A549 (cell line): ENCODE data around the gene CCDC187. TPM values are rescaled to one million over a fixed set of nuclear protein-coding genes. Genes with fewer than 3 reads are reported as not detected.

Experiments
- ATAC-seq, 2 experiments: fragments of 200-7000 bp in 1 of 2; fragments of >200 bp in 1 of 2; cut with Nextera tagmentation in 1 of 2; cut with Tn5 transposase in 1 of 2; 3 replicates each; pipeline versions ENCODE4 v1.8.0 to v1.9.1; 2018 to 2020; ENCODE audit warnings: mild to moderate bottlenecking in 1 of 2, moderate library complexity in 1 of 2
- CTCF ChIA-PET: fragments of 300-600 bp; sonication (Branson Sonifier 250); formaldehyde crosslinking; extraction: SDS; loops from one replicate; lab custom pipeline; 2021; ENCODE audit warnings: antibody characterized with exemption, inconsistent platforms; lab: Yijun Ruan, JAX
- POLR2A ChIA-PET: fragments of 350-600 bp; formaldehyde crosslinking; extraction: SDS; loops from one replicate; lab custom pipeline; 2021; ENCODE audit warnings: antibody characterized with exemption, inconsistent platforms; lab: Yijun Ruan, JAX
- DNase-seq, 2 experiments: peaks; one replicate each; pipeline versions ENCODE4 v3.0.0 to v3.0.0-alpha.2; 2011 to 2016; ENCODE audit warnings: low read depth in 1 of 2, low spot score in 1 of 2
- FAIRE-seq: peaks from 2 replicates; lab custom pipeline; 2011; peaks lifted over from hg19 to GRCh38; lab: Jason Lieb, UNC
- H3K27ac ChIP-seq, 2 experiments: fragments of >200 bp; sonication (Bioruptor Twin); formaldehyde crosslinking; 3 replicates each; pipeline ENCODE4 v1.5.1; 2016 to 2017
- H3K4me1 ChIP-seq: fragments of >200 bp; sonication (Bioruptor Twin); formaldehyde crosslinking; 3 replicates; pipeline ENCODE4 v1.6.1; 2016
- H3K4me2 ChIP-seq: fragments of >200 bp; sonication (Bioruptor Twin); formaldehyde crosslinking; 3 replicates; pipeline ENCODE4 v1.6.1; 2016
- H3K4me3 ChIP-seq: fragments of >200 bp; sonication (Bioruptor Twin); formaldehyde crosslinking; 3 replicates; pipeline ENCODE4 v1.5.1; 2016
- H3K9me3 ChIP-seq: fragments of >200 bp; sonication (Bioruptor Twin); formaldehyde crosslinking; 3 replicates; pipeline ENCODE4 v1.6.1; 2016
- CBX2 ChIP-seq: fragments of 200-600 bp; sonication (generic); IDR thresholded peaks from 2 replicates; pipeline ENCODE4 v1.6.1; 2016; ENCODE audit warnings: low read depth, mild to moderate bottlenecking, borderline replicate concordance
- CHD4 ChIP-seq: fragments of 200-600 bp; sonication (generic); IDR thresholded peaks from 2 replicates; pipeline ENCODE4 v1.6.1; 2016; ENCODE audit warnings: antibody characterized with exemption, mild to moderate bottlenecking, borderline replicate concordance
- CTCF ChIP-seq: fragments of >200 bp; sonication (Bioruptor Twin); formaldehyde crosslinking; IDR thresholded peaks from 3 replicates; pipeline ENCODE4 v1.5.1; 2016
- ELK1 ChIP-seq: fragments of 150-350 bp; IDR thresholded peaks from 2 replicates; pipeline ENCODE4 v1.6.1; 2014; ENCODE audit warnings: low read depth, mild to moderate bottlenecking, low read length
- HES2 ChIP-seq: fragments of >200 bp; sonication (Bioruptor Twin); formaldehyde crosslinking; IDR thresholded peaks from 2 replicates; pipeline ENCODE4 v1.6.1; 2016
- JUN ChIP-seq, 2 experiments: fragments of >200 bp; sonication (Bioruptor Twin); formaldehyde crosslinking; IDR thresholded peaks; 2 replicates in 1 of 2; 3 replicates in 1 of 2; pipeline ENCODE4 v1.6.1; 2016 to 2017
- MAFK ChIP-seq: fragments of 450-650 bp; IDR thresholded peaks from 2 replicates; pipeline ENCODE4 v1.6.1; 2014; ENCODE audit not compliant: partially characterized antibody
- PBX3 ChIP-seq: IDR thresholded peaks from 2 replicates; pipeline ENCODE4 v1.6.1; 2012
- RARB ChIP-seq: fragments of 250-450 bp; sonication (Bioruptor Pico); IDR thresholded peaks from 2 replicates; pipeline ENCODE4 v1.8.0; 2021; ENCODE audit warnings: mild to moderate bottlenecking, moderate library complexity
- REST ChIP-seq: fragments of 200-600 bp; sonication (generic); IDR thresholded peaks from 2 replicates; pipeline ENCODE4 v1.6.1; 2016; ENCODE audit warnings: antibody characterized with exemption, mild to moderate bottlenecking, moderate library complexity
- RNF2 ChIP-seq: fragments of 200-600 bp; sonication (generic); IDR thresholded peaks from 2 replicates; pipeline ENCODE4 v1.6.1; 2016; ENCODE audit warnings: low read depth, mild to moderate bottlenecking, antibody characterized with exemption, moderate library complexity, borderline replicate concordance
- TFCP2L1 ChIP-seq: fragments of 250-450 bp; sonication (Bioruptor Pico); IDR thresholded peaks from 2 replicates; pipeline ENCODE4 v1.5.0; 2021; ENCODE audit warnings: mild to moderate bottlenecking
- ZC3H11A ChIP-seq: fragments of 450-650 bp; IDR thresholded peaks from 2 replicates; pipeline ENCODE4 v1.6.1; 2014; ENCODE audit warnings: antibody characterized with exemption, mild to moderate bottlenecking
- ZFP36 ChIP-seq: fragments of 450-650 bp; IDR thresholded peaks from 2 replicates; pipeline ENCODE4 v1.6.1; 2014; ENCODE audit warnings: borderline replicate concordance; ENCODE audit not compliant: partially characterized antibody
- ZNF302 ChIP-seq: fragments of 250-450 bp; sonication (Bioruptor Pico); IDR thresholded peaks from 2 replicates; pipeline ENCODE4 v1.9.0; 2021; ENCODE audit warnings: inconsistent platforms, mild to moderate bottlenecking, moderate library complexity
- WGBS: methylation state at CpG from one replicate; pipeline ENCODE4 v1.1.6; 2017; ENCODE audit errors: missing lambda C conversion rate; 5-methylcytosine and 5-hydroxymethylcytosine counted together
- polyA plus RNA-seq, 4 experiments: library from polyadenylated mRNA; depleted of rRNA in 3 of 4; stranded (reverse); fragments of >200 nt; fragmentation: RNase III in 1 of 4; extraction: RNeasy Plus Mini Kit Qiagen cat#74134 plus additional on column Dnase treatment in 1 of 4; gene quantifications; 2 replicates in 3 of 4; 3 replicates in 1 of 4; pipeline ENCODE4 v1.2.3, GENCODE V29; 2011 to 2017

Gene CCDC187
- polyA plus RNA-seq, 2 of the 4 experiments (the other 2 are of a cell fraction), result under 0.01 TPM; not detected in 1

- Histone ChIP-seq H3K9me3 (no peaks in the 10 kb centered on the region), H3K4me1 (no peaks in the 10 kb centered on the region), H3K4me2 (no peak overlapping the region), H3K27ac (no peak overlapping the region), H3K4me3 (no peak overlapping the region)
- ATAC-seq (no peak), DNase-seq (no peak), FAIRE-seq (no peak)
- TF ChIP-seq ELK1 (no peak), REST (no peak), JUN (IDR thresholded peaks at IDR 0.05) (no peak), CBX2 (no peak), PBX3 (no peak), RARB (no peak)
- POLR2A ChIA-PET, result no interaction called here
- 74% methylated on average over 7 of the region's 16 CpGs for WGBS
- CTCF ChIA-PET, result interaction anchor here (1.0 to 2.3 kb wide), 6 partner anchors 13 to 159 kb away, joined by 3 to 17 read pairs (median 4); no protein-coding TSS in a partner anchor
Measured at GRCh38 chr9:136296434-136297015, 7.4 kb downstream of the CCDC187 start.

GRCh38 chr9:136295542-136296433, 8.1 kb downstream of the CCDC187 start:
- Histone ChIP-seq H3K4me1 (no peaks in the 10 kb centered on the region), H3K27ac (no peak overlapping the region), H3K9me3 (no peaks in the 10 kb centered on the region)
- CTCF ChIA-PET, result interaction anchor here (1.0 to 2.3 kb wide), 6 partner anchors 12 to 158 kb away, joined by 3 to 17 read pairs (median 4); no protein-coding TSS in a partner anchor
- no peak for ATAC-seq
- FAIRE-seq, result no peak
- POLR2A ChIA-PET, result no interaction called here
- WGBS, result 64% methylated on average over 34 of the region's 37 CpGs
- TF ChIP-seq TFCP2L1 (CRISPR knock-in tag) (no peak), MAFK (peak; percentile 36)
- TF ChIP-seq, all 56 proteins: peak for 1
- no peak for DNase-seq
- Histone ChIP-seq H3K4me3 (no peak overlapping the region), H3K4me2 (no peak overlapping the region)

- H3K4me2 ChIP-seq, result no peak overlapping the region
- WGBS, result 79% methylated on average over 13 of the region's 16 CpGs
- FAIRE-seq (no peak), ATAC-seq (no peak), DNase-seq (no peak)
- no peak overlapping the region for H3K27ac ChIP-seq
- no peak overlapping the region for H3K4me3 ChIP-seq
- H3K4me1 ChIP-seq, result no peaks in the 10 kb centered on the region
- H3K9me3 ChIP-seq, result no peaks in the 10 kb centered on the region
- ChIA-PET POLR2A (no interaction called here), CTCF (interaction anchor here (0.5 to 0.9 kb wide), 2 partner anchors 11 to 352 kb away, joined by 3 read pairs; no protein-coding TSS in a partner anchor)
- TF ChIP-seq RNF2 (no peak), ZC3H11A (no peak), MAFK (no peak), CTCF (no peak), CHD4 (no peak), ZFP36 (no peak), REST (no peak), HES2 (no peak), ELK1 (no peak), ZNF302 (CRISPR knock-in tag) (no peak)
Measured at GRCh38 chr9:136295055-136295454, 8.8 kb downstream of the CCDC187 start.
